HepG2 (cell line): ENCODE results near the gene CACNA2D3. TPM values are rescaled to one million over a fixed set of nuclear protein-coding genes. Genes with fewer than 3 reads are reported as not detected.

Experiments used
- ATAC-seq: fragments of 200-7000 bp; cut with Tn5 transposase; 3 replicates; pipeline ENCODE4 v1.9.1; 2020; ENCODE audit warnings: mild to moderate bottlenecking, moderate library complexity
- BruUV-seq: library from RNA; stranded (reverse); fragments of 400-500 nt; replicated peaks from 2 replicates; lab custom pipeline; 2021; lab: Mats Ljungman, UMichigan
- CTCF ChIA-PET: fragments of 300-600 bp; formaldehyde crosslinking; extraction: SDS; loops from one replicate; lab custom pipeline; 2021; ENCODE audit warnings: low total read pairs, inconsistent platforms, low intra/inter-chr PET ratio; lab: Yijun Ruan, JAX
- POLR2A ChIA-PET: fragments of 350-600 bp; sonication (Branson Sonifier 250); formaldehyde crosslinking; loops from one replicate; lab custom pipeline; 2020; ENCODE audit warnings: antibody characterized with exemption, inconsistent platforms; lab: Yijun Ruan, JAX
- DNase-seq: peaks from one replicate; pipeline ENCODE4 v3.0.0-alpha.2; 2015; ENCODE audit warnings: low spot score
- FAIRE-seq: peaks from 3 replicates; lab custom pipeline; 2011; peaks lifted over from hg19 to GRCh38; lab: Jason Lieb, UNC
- H2AFZ ChIP-seq: one replicate; pipeline ENCODE4 v1.6.1; 2011; ENCODE audit warnings: low read length, inconsistent platforms
- H3K27ac ChIP-seq: fragments of 300-600 bp; 3 replicates; pipeline ENCODE4 v1.8.0; 2011; ENCODE audit warnings: mixed run types, mild to moderate bottlenecking, mixed read lengths, low read length, inconsistent platforms; ENCODE audit not compliant: insufficient read depth; ENCODE audit errors: extremely low read length
- H3K27me3 ChIP-seq, 2 experiments: fragments of 200-600 bp in 1 of 2; 2 replicates in 1 of 2; 3 replicates in 1 of 2; pipeline versions ENCODE4 v1.6.0 to v1.8.0; 2011; ENCODE audit warnings: low read length in 2 of 2, mild to moderate bottlenecking in 2 of 2, moderate library complexity in 2 of 2, inconsistent platforms in 1 of 2; ENCODE audit not compliant: insufficient read depth in 2 of 2, control insufficient read depth in 1 of 2
- H3K36me3 ChIP-seq, 2 experiments: fragments of 200-600 bp in 1 of 2; replicated peaks in 1 of 2; 2 replicates in 1 of 2; 3 replicates in 1 of 2; pipeline versions ENCODE4 v1.5.1 to v1.8.0; 2011; ENCODE audit warnings: low read length in 2 of 2, inconsistent platforms in 1 of 2; ENCODE audit not compliant: insufficient read depth in 2 of 2, control insufficient read depth in 1 of 2
- H3K4me1 ChIP-seq: 2 replicates; pipeline ENCODE4 v1.5.1; 2012; ENCODE audit warnings: low read length, inconsistent platforms; ENCODE audit not compliant: insufficient read depth
- H3K4me2 ChIP-seq: 2 replicates; pipeline ENCODE4 v1.6.0; 2011; ENCODE audit warnings: low read depth, low read length, inconsistent platforms
- H3K4me3 ChIP-seq, 3 experiments: fragments of 200-600 bp in 1 of 3; sonication (generic), shearing (Covaris generic) in 1 of 3; replicated peaks in 1 of 3; 2 replicates each; pipeline ENCODE4 v1.5.1; 2011 to 2016; ENCODE audit warnings: low read length in 3 of 3, inconsistent platforms in 2 of 3, low read depth in 2 of 3, mild to moderate bottlenecking in 2 of 3, control low read depth in 1 of 3, mixed read lengths in 1 of 3; ENCODE audit not compliant: insufficient read depth in 1 of 3
- H3K79me2 ChIP-seq: one replicate; pipeline ENCODE4 v1.6.1; 2011; ENCODE audit warnings: low read length, inconsistent platforms; ENCODE audit not compliant: insufficient read depth
- H3K9ac ChIP-seq: 2 replicates; pipeline ENCODE4 v1.6.0; 2011; ENCODE audit warnings: mild to moderate bottlenecking, low read depth, low read length, inconsistent platforms; ENCODE audit not compliant: insufficient read depth
- H3K9me3 ChIP-seq: 2 replicates; pipeline ENCODE4 v1.5.1; 2012; ENCODE audit warnings: mild to moderate bottlenecking, low read length
- H4K20me1 ChIP-seq: 2 replicates; pipeline ENCODE4 v1.6.0; 2011; ENCODE audit warnings: inconsistent platforms, mild to moderate bottlenecking, low read length, moderate library complexity; ENCODE audit not compliant: insufficient read depth
- CTCF ChIP-seq: sonication (generic); formaldehyde crosslinking; IDR thresholded peaks from 2 replicates; pipeline ENCODE4 v1.5.0; 2020; ENCODE audit warnings: mild to moderate bottlenecking, missing genetic modification reagents, moderate library complexity
- KDM1A ChIP-seq: IDR thresholded peaks from 2 replicates; pipeline ENCODE4 v1.6.1; 2016; ENCODE audit warnings: missing compliant biosample characterization
- MAFK ChIP-seq, 2 experiments: IDR thresholded peaks in 1 of 2; conservative IDR thresholded peaks in 1 of 2; 2 replicates each; pipeline ENCODE4 v1.6.1; 2011; ENCODE audit warnings: improper control_type of control experiment in 2 of 2, low read length in 2 of 2
- MED13 ChIP-seq: sonication (generic); formaldehyde crosslinking; IDR thresholded peaks from 2 replicates; pipeline ENCODE4 v1.5.0; 2020; ENCODE audit warnings: missing genetic modification reagents
- NFKB2 ChIP-seq: sonication (generic); formaldehyde crosslinking; IDR thresholded peaks from 2 replicates; pipeline ENCODE4 v1.4.0; 2020; ENCODE audit warnings: missing genetic modification reagents, borderline replicate concordance
- PREB ChIP-seq: sonication (generic); formaldehyde crosslinking; IDR thresholded peaks from 2 replicates; pipeline ENCODE4 v1.4.0; 2020; ENCODE audit warnings: missing genetic modification reagents
- RERE ChIP-seq: IDR thresholded peaks from 2 replicates; pipeline ENCODE4 v1.6.1; 2016; ENCODE audit warnings: low read depth, missing genetic modification reagents, missing compliant biosample characterization
- STAG1 ChIP-seq: sonication (generic); formaldehyde crosslinking; IDR thresholded peaks from 2 replicates; pipeline ENCODE4 v1.4.0; 2020; ENCODE audit warnings: missing genetic modification reagents
- ZNF577 ChIP-seq: sonication (generic); formaldehyde crosslinking; IDR thresholded peaks from 2 replicates; pipeline ENCODE4 v1.4.0; 2020; ENCODE audit warnings: mild to moderate bottlenecking, low read depth, missing genetic modification reagents, borderline replicate concordance
- ZNF614 ChIP-seq: IDR thresholded peaks from 2 replicates; pipeline ENCODE4 v1.6.1; 2018; ENCODE audit warnings: missing biosample characterization, missing genetic modification reagents, inconsistent platforms, borderline replicate concordance
- WGBS: methylation state at CpG from one replicate; pipeline ENCODE4 v1.1.6; 2017; ENCODE audit warnings: low lambda C conversion rate; 5-methylcytosine and 5-hydroxymethylcytosine counted together
- in situ Hi-C: cut with HindIII; loops from 2 replicates; pipeline ENCODE4 v1.10.0; 2017; ENCODE audit warnings: low pct_unique_long_range_greater_than_20kb; ENCODE audit not compliant: extremely low pct_ligation_motif_present
- intact Hi-C: fragments of 100-400 bp; cut with micrococcal nuclease; formaldehyde crosslinking; loops from one replicate; pipeline ENCODE4 v1.10.0; 2022; ENCODE audit not compliant: unreplicated experiment
- polyA plus RNA-seq, 8 experiments: library from polyadenylated mRNA; depleted of rRNA in 3 of 8; stranded (reverse) in 7 of 8; unstranded in 1 of 8; fragments of >200 nt; fragmentation: Illumina TruSeq in 4 of 8; extraction: Trizol in 4 of 8; gene quantifications; 2 replicates each; pipeline versions ENCODE4 v1.2.1 to v1.2.3, GENCODE V29; 2011 to 2016; ENCODE audit warnings: low read depth in 4 of 8, missing spikeins in 1 of 8, mixed read lengths in 1 of 8; ENCODE audit not compliant: insufficient read depth in 1 of 8
- total RNA-seq, 5 experiments: library from RNA; depleted of rRNA; stranded (reverse); fragments of >200 nt; fragmentation: Illumina TruSeq; extraction: Trizol; gene quantifications; 2 replicates each; pipeline ENCODE4 v1.2.3, GENCODE V29; 2016; ENCODE audit warnings: low read depth in 1 of 5

Gene CACNA2D3
- total and polyA plus RNA-seq, 2 of the 13 experiments (the other 11 are each of a cell fraction or from before 2014, with no cell fraction given) = not detected

GRCh38 chr3:54531741-54532140 is 409.4 kb downstream of the CACNA2D3 start:
- H3K4me1 ChIP-seq = no peaks in the 10 kb centered on the region
- BruUV-seq = no TSS peak
- H3K4me3 ChIP-seq = no peak overlapping the region
- no peaks in the 10 kb centered on the region for H4K20me1 ChIP-seq
- DNase-seq (no peak), ATAC-seq (no peak), FAIRE-seq (no peak)
- H3K27ac ChIP-seq = no peak overlapping the region
- ChIA-PET CTCF (no interaction called here), POLR2A (no interaction called here)
- H3K79me2 ChIP-seq = no peaks in the 10 kb centered on the region
- WGBS = 34% methylated on average over 6 of the region's 6 CpGs
- TF ChIP-seq MAFK (conservative IDR thresholded peaks at IDR 0.05 in 1 of 2, IDR thresholded peaks at IDR 0.05 in 1 of 2; ENCODE audit: low read length in 2 of 2) (peak in 1 of 2 experiments; percentile 54; a peak in 3 of 4 replicates), NFKB2 (CRISPR knock-in tag) (no peak), ZNF577 (CRISPR knock-in tag) (no peak), KDM1A (CRISPR knock-in tag) (no peak), ZNF614 (CRISPR knock-in tag) (no peak)
- no peak overlapping the region for H2AFZ ChIP-seq
- no peaks in the 10 kb centered on the region for H3K36me3 ChIP-seq
- peaks cover 0 to 4% of the 10 kb centered on the region in 2 experiments; a peak in 1 of 5 replicates for H3K27me3 ChIP-seq
- intact Hi-C loops = no loop called here
- no peak overlapping the region for H3K4me2 ChIP-seq
- no peak overlapping the region for H3K9ac ChIP-seq
- in situ Hi-C loops = no loop called here
- H3K9me3 ChIP-seq = no peaks in the 10 kb centered on the region

GRCh38 chr3:54533856-54534255 is 411.5 kb downstream of the CACNA2D3 start:
- no peak overlapping the region for H3K9ac ChIP-seq
- no peak overlapping the region for H3K4me2 ChIP-seq
- no peaks in the 10 kb centered on the region for H4K20me1 ChIP-seq
- H3K27me3 ChIP-seq = peaks cover 0 to 4% of the 10 kb centered on the region in 2 experiments; a peak in 1 of 5 replicates
- no peaks in the 10 kb centered on the region for H3K36me3 ChIP-seq
- ATAC-seq = peak; percentile 54
- ChIA-PET CTCF (no interaction called here), POLR2A (no interaction called here)
- no peaks in the 10 kb centered on the region for H3K9me3 ChIP-seq
- no peak for TF ChIP-seq MED13 (CRISPR knock-in tag)
- TF ChIP-seq RERE (CRISPR knock-in tag) = no peak
- peak; percentile 23; the same call in 1 of the 2 replicates for TF ChIP-seq CTCF (CRISPR knock-in tag)
- TF ChIP-seq PREB (CRISPR knock-in tag) = no peak
- TF ChIP-seq STAG1 = peak; percentile 26; the same call in 1 of the 2 replicates
- WGBS = 0% methylated on average over 4 of the region's 4 CpGs
- H3K4me1 ChIP-seq = no peaks in the 10 kb centered on the region
- H2AFZ ChIP-seq = no peak overlapping the region
- FAIRE-seq = no peak
- no peaks in the 10 kb centered on the region for H3K79me2 ChIP-seq
- no TSS peak for BruUV-seq
- in situ Hi-C loops = no loop called here
- intact Hi-C loops = no loop called here
- DNase-seq = peak; percentile 3
- H3K4me3 ChIP-seq = no peak overlapping the region
- no peak overlapping the region for H3K27ac ChIP-seq
